Measurements from ENCODE around the gene GMPR2.
"Not testable (repeated sequence)": the region's sequence is repeated elsewhere in the genome, so short reads cannot be mapped to it uniquely, and the experiment has no call there.

GMPR2 gene

DNA sequence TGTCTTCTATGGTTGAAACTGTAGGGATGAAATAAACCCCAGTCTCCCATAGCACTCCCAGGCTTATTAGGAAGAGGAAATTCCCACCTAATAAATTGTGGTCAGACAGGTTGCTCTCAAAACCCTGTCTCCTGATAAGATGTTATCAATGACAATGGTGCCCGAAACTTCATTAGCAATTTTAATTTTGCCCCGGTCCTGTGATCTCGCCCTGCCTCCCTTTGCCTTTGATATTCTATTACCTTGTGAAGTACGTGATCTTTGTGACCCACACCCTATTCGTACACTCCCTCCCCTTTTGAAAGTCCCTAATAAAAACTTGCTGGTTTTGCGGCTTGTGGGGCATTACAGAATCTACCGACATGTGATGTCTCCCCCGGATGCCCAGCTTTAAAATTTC lies 30.2 kb upstream of the GMPR2 start:
- not testable (repeated sequence) for DNase-seq (ENCODE audit: low spot score)

DNA sequence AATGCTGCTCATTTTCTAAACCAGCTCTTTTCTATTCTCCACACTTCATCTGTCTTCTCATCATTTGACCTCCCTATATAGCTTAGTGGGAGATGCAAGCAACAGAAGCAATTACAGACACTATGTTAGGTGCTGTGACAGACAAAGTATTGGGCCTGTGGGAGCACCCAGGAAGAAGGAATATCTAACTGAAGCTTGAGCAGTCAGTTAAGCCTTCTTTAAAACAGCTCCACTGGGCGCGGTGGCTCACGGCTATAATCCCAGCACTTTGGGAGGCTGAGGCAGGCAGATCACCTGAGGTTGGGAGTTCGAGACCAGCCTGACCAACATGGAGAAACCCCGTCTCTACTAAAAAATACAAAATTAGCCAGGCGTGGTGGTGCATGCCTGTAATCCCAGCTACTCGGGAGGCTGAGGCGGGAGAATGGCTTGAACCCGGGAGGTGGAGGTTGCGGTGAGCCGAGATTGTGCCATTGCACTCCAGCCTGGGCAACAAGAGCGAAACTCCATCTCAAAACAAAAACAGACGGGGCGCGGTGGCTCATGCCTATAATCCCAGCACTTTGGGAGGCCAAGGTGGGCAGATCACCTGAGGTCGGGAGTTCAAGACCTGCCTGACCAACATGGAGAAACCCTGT lies 29.4 kb upstream of the GMPR2 start:
- not testable (repeated sequence) for DNase-seq (ENCODE audit: low spot score)

DNA sequence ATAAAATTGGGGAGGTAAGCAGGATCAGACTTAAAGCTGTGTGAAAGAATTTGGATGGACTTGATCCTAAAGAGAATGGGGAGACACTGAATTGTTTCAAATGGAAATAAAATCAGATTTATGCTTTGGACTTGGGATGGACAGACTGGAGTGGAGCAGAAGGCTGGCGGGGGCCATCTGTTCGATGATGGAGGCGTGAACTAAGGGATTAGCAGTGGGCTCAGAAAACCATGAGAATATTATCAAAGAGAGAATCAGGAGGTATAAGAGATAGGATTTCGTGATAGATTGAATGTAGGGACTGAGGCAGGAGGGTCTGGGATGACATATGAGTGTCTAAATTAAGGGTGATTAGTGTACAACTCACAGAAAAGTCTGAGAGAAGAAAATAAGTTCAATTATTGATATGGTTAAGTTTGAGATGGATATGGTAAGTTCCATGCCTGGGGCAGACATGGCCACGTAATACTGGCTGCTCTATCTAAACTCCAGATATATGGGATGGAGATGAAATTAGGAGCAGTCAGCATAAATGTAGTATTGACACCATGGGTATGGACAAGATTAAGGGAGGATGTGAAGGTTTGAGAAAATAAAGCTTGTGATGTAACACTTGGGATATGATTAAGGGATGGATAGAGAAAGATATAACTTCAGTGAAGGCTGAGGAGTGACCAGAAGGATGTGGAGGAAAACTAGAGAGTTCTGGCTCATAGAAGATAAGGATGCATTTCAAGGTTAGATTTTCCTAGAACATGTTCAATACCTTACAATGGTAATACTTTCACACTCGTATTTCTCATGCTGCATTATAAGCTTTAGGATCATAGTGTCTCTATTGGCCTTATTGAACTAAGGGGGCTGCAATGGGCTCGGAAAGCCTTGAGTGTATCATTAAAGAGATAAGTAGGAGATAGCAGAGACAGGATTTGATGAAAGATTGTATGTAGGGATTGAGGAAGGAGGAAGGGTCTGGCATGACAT lies 28.3 kb upstream of the GMPR2 start:
- no peak for DNase-seq (ENCODE audit: low spot score)

DNA sequence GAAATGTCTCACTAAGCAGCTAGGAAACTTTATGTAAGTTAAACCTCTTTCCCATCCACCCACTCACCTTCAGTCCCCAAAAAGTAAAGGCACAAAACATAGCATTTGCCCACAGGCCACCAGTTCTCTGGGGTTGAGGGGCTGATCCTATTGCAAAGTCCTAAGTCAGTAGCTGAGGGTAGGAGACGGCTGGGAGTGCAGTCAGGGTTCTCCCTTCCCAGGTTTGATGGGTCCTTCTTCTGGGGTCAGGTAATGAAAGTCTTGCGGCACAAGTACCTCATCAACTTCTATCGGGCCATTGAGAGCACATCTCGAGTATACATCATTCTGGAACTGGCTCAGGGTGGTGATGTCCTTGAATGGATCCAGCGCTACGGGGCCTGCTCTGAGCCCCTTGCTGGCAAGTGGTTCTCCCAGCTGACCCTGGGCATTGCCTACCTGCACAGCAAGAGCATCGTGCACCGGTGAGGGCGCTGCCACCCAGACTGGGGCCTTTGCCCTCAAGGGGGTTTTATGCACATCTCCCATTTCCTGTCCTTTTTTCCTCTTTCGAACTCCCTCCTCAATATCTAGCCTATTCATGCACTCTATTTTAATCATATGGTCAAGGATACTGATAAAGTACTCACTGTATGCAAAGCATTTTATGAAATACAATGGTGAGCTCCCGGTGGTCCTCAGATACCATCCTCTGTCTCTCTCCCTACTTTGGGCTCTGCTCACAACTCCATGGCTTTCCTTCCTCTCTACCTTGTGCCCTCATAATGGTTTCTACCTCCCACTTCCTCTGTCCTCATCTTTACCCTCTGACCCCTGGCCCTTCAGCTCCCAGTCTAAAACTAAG lies 26.2 kb upstream of the GMPR2 start:
- DNase-seq (ENCODE audit: low spot score): no peak

DNA sequence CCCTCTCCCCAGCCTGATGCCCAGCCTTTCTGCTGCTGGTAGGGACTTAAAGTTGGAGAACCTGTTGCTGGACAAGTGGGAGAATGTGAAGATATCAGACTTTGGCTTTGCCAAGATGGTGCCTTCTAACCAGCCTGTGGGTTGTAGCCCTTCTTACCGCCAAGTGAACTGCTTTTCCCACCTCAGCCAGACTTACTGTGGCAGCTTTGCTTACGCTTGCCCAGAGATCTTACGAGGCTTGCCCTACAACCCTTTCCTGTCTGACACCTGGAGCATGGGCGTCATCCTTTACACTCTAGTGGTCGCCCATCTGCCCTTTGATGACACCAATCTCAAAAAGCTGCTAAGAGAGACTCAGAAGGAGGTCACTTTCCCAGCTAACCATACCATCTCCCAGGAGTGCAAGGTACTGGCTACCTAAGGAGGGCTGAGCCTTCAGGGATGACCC lies 25.6 kb upstream of the GMPR2 start:
- DNase-seq (ENCODE audit: low spot score): no peak

DNA sequence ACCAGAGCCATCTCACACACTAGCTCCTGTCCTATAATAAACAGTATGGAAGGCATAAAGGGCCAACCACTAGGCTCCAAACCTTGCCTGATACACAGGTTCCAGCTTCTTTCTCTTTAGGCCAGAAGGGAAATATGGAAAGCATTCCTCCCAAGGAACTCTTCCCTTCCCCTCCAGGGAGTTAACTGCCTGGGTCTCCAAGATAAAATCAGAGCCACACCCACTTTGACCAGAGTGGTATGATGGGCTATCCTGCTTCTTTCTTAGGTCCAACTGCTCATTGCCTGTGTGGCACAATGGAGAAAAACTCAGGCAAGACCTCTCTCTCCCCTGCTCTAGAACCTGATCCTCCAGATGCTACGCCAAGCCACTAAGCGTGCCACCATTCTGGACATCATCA lies 25.1 kb upstream of the GMPR2 start:
- DNase-seq (ENCODE audit: low spot score): no peak

DNA sequence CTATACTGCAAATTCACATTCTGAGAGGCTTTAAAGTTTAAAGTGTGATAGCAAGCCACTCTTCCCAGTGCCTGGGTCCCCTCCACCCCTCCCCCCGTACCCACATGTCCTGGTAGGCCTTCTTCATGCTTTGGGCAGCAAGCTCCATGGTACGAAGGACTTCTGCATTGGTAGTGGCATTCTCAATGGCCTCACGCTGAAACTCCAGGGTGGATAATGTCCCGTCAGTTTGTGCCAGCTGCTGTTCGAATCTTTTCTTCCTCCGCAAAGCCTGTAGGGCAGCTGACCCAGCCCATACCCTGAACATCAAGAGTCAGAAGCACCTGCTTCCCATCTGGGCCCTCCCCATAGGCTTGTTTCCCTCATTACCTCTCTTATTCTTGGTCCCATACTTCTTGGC lies 21.4 kb upstream of the GMPR2 start:
- DNase-seq (ENCODE audit: low spot score): no peak

DNA sequence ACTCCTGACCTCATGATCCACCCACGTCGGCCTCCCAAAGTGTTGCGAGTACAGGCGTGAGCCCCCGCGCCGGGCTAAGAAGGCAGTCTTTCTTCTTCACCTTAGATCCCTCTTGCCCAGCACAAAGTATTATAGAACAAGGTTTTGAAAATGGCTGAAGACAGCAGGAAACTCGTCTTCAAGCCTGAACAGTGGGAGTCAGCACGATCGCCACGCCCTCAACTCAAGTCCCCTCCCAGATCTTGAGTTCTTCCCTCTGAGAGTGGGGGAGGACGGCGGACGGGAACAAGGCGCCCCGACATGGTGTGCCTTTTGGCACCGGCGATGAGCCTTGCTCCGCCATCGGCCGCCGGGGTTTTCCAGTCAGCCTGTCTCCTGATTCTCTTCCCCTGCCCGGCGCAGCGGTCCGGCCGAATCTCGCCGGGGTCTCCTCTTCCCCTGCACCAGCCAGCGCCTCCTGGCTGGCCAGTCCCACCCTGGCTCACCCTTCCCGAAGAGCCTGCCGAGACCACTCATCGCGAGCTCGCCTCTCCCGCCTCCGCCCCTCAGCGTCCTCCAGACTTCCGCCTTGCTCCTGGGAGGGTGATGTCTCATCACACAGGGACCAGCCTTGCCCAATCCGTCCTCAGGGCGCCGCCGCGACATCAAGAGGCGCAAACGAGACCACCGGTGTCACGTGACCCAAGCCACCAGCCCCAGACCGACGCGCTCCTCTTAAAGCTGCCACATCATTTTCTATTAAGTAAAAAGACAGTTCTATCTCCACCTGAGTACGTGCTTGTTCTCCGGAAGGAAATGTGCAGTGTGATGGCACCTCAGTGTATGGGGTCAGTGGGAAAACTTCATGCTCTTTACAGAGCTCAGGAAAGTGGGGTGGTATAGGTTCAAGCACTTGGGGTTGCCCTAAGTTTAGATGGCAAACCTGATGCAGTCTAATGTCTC lies 19.5 kb upstream of the GMPR2 start, which contains the start of gene CHMP4A:
TSS of gene CHMP4A (minus strand) at position 565 of the 942 bp plus-strand sequence. CDS start at position 516, 49 bp downstream.
- DNase-seq (ENCODE audit: low spot score): peak; percentile 97

DNA sequence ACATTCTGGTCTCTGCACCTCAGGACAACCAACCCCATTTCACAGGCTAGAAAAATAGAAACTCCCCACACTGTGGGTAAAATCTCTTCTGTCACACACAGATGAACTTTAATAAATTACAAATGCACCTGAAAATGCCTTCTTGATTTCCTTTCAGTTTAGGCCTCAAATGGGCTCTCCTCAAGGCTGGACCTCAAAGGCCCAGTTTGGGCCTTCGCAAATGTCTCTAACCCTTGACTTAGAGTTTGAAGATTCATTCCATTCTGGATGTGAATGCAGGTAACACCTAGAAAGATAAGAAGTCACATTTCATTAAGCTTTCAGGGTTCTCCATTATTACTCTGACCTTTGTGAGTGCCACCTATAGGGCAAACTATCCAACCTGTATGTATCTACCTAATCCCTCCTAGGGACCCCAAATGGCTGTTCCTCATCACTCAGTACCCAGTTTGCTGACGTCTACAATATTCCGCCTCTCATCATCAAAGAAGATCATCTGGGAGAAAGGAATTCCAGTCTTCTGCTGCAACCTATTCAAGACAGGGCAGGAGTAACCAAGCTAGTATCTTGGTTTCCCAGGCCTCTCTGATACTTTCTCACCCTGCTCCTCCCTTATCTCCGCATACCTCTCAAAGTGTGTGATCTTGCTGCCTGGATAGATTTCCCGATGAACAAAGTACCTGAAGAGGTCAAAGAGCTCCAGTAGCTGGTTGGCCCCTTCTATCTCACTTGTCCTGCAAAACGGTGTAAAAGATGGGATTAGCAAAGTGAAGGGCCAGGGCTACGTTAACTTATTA lies 18.7 kb upstream of the GMPR2 start:
- DNase-seq (ENCODE audit: low spot score): no peak

DNA sequence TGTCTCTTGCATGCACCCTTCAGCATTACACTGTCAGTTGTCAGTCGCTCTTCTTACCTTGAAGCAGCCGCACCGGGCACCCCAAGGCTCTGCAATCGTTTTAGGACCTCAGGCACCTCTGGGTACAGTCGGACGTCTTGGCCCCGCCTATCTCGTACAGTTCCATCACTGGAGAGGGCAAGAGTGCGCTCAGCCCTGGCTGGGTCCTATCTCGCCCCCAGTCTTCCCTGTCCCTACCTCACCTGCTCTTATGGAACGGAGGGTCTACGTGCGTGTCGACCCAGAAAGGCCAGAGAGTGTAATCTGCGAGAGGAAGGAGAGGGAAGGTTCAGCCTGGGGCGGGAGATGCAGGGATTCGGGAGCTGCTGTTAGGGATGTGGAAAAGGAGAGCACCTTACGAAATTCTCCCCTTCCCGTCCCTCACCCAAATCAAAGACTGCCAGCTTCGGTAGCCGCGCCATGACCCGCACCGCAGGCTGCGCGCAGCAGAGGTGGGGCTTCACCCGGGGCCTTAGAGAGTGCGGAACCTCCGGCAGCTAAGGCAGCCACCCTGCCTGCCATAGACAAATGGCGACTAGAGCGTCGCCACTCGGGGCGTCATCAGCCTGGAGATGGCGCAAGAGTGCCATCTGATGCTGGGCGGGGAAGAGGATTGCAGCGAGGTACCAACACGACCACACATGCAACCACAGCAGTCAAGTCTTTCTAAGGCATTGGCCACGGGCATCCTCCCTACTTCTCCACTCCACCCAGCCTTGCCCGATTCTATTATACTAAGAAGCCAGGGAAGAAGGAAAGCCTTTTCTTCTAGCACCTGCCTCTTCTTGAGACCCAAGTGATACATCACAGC lies 17.0 kb upstream of the GMPR2 start, which contains the start of gene MDP1:
TSS of gene MDP1 (minus strand) at position 572 of the 850 bp plus-strand sequence. CDS start at position 461, 111 bp downstream.
- DNase-seq (ENCODE audit: low spot score): peak; percentile 91

DNA sequence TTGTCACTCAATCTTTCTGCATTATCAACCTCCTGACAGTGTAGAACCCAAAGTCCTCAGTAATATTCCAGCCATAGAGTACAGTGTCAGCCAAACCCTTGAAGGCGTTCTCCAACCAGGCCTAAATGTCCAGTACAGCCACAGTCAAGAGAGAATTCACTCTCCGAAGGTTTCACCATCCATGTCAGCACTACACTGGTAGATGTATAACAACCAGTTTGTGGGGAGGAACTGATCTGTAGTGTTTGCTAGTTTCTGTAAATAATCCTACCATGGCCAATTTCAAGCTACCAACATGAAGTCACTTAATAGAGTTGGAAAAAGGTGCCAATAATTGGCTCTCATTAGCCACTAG lies 16.4 kb upstream of the GMPR2 start:
- DNase-seq (ENCODE audit: low spot score): no peak

DNA sequence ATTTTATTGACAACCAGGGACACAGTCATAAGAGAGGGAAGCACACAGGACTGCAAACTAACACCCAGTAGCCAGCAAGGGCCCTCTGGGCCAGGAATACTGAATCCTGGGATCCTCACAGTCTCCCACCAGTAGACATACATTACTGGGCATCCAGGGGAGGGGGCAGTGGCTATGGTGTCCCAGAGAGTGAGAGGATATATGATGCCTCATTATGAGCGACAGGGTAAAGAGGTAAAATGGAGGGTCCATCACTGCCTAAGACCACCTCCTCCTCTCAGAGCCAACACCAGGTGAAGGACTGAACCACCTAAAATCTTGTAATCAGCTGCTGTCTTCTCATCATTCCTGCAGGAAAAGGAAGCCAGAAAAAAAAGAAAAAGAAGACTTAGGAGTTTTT lies 15.9 kb upstream of the GMPR2 start:
- not testable (repeated sequence) for DNase-seq (ENCODE audit: low spot score)

DNA sequence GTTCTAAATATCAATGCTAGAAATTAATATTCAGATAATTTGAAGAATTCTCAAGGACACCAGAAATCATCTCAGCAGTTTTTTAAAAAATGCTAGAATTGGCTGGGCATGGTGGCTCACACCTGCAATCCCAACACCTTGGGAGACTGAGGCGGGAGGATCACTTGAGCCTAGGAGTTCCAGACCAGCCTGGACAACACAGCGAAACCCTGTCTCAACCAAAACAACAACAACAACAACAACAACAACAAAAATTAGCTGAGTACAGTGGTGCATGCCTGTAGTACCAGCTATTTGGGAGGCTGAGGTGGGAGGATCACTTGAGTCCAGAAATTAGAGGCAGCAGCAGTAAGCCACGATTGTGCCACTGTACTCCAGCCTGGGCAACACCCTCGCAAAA lies 13.6 kb upstream of the GMPR2 start:
- DNase-seq (ENCODE audit: low spot score): no peak

DNA sequence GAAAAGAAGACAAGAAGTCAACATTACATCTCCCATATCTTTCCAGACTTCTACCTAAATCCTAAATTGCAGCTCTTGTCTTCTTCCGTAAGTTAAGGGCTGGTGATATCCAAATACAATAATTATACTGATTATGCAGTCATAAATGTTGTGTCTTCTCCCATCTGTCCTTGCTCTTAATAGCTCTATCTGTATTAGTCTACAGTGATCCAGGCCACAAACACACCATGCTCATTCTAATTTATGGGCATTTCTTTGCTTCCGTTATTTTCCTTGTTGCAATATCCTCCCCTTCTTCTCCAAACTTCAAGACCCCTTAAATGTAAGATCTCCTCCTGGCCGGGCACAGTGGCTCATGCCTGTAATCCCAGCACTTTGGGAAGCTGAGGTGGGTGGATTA lies 13.2 kb upstream of the GMPR2 start:
- DNase-seq (ENCODE audit: low spot score): no peak

DNA sequence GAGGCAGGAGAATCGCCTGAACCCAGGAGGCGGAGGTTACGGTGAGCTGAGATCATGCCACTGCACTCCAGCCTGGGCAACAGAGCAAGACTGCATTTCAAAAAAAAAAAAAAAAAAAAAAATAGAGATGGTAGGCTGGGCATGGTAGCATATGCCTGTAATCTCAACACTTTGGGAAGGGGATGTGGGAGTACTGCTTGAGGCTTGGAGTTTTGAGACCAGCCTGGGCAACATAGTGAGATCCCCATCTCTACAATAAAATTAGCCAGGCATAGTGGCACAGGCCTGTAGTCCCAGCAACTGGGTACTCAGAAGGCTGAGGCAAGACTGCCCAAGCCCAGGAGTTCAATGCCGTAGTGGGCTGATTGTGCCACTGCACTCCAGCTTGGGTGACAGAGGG lies 9.7 kb upstream of the GMPR2 start:
- not testable (repeated sequence) for DNase-seq (ENCODE audit: low spot score)

DNA sequence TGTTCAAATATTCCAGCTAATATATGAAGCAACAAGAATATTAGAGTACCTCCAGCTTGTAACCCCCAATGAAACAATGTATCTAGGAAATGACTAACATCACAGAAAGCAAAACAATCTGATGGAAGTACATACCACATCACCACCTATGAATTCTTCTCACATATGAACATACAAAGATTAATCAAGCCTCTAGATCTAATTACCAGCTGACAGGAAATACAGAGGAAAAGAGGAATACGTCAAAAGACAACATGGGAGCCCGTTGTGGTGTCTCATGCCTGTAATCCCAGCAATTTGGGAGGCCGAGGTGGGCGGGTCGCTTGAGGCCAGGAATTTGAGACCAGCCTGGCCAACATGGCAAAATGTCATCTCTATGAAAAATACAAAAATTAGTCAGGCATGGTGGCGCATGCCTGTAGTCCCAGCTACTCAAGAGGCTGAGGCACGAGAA lies 8.1 kb upstream of the GMPR2 start:
- DNase-seq (ENCODE audit: low spot score): peak; percentile 73

DNA sequence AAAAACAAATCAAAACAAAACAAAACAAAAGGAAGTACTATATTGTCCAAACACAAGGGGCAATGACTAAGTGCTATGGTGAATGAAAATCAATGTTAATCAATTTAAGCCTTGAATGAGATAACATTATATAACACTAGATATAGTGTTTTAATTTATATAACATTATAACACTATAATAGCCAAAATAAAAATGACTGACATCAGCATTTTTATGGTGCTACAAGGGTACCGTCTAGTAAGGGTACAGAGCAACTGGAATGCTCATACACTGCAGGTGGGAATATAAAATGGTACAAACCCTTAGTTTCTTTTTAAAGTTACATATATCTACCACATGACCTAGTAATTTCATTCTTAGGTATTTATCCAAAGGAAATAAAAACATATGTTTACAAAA lies 6.3 kb upstream of the GMPR2 start:
- no peak for DNase-seq (ENCODE audit: low spot score)

DNA sequence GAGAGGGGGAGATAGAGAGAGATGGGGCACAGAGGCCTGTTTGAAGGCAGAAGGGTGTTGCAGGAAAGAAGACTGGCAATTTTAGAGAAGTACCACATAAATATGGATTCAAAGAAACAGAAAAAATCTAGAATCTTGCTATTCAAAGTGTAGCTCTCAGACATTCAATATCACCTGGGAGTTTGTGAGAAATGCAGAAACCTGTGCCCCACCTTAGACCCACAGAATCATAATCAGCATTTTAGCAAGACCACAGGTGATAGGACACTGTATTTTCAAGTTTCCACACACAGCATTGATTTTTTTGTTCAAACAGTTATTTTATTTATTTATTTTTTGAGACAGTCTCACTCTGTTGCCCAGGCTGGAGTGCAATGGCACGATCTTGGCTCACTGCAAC lies 3.8 kb upstream of the GMPR2 start:
- DNase-seq (ENCODE audit: low spot score): no peak

All from GM03348 (cell line).